IMR-90 (cell line): ENCODE results near the gene KLHL20. TPM values are rescaled to one million over a fixed set of nuclear protein-coding genes. Genes with fewer than 3 reads are reported as not detected.

Experiments used
- ATAC-seq: fragments of 200-7000 bp; cut with Tn5 transposase; 2 replicates; pipeline ENCODE4 v1.9.1; 2020; ENCODE audit warnings: low read depth, mild to moderate bottlenecking, moderate library complexity
- BruUV-seq: library from RNA; stranded (reverse); fragments of 400-500 nt; replicated peaks from 2 replicates; lab custom pipeline; 2021; lab: Mats Ljungman, UMichigan
- CTCF ChIA-PET: fragments of 300-600 bp; formaldehyde crosslinking; extraction: SDS; loops from one replicate; lab custom pipeline; 2021; ENCODE audit warnings: antibody characterized with exemption; lab: Yijun Ruan, JAX
- POLR2A ChIA-PET: fragments of 300-600 bp; sonication (Branson Sonifier 250); formaldehyde crosslinking; loops from one replicate; lab custom pipeline; 2022; ENCODE audit warnings: antibody characterized with exemption; ENCODE audit not compliant: unreplicated experiment; lab: Charles Lee
- DNase-seq: peaks from one replicate; pipeline ENCODE4 v3.0.0; 2013
- H2AFZ ChIP-seq: replicated peaks from 2 replicates; pipeline ENCODE3; 2013; ENCODE audit warnings: low read length, mild to moderate bottlenecking; ENCODE audit not compliant: poor library complexity
- H2AK5ac ChIP-seq: 2 replicates; pipeline ENCODE4 v1.6.1; 2013; ENCODE audit warnings: low read depth, low read length, inconsistent platforms
- H2AK9ac ChIP-seq: replicated peaks from 2 replicates; pipeline ENCODE3; 2013; ENCODE audit warnings: mild to moderate bottlenecking, low read depth, low read length, moderate library complexity; ENCODE audit not compliant: poor library complexity
- H2BK120ac ChIP-seq: 2 replicates; pipeline ENCODE4 v1.6.1; 2013; ENCODE audit warnings: low read depth, low read length, inconsistent platforms
- H2BK15ac ChIP-seq: 3 replicates; pipeline ENCODE4 v1.6.1; 2013; ENCODE audit warnings: low read depth, low read length, inconsistent platforms
- H2BK20ac ChIP-seq: 2 replicates; pipeline ENCODE4 v1.6.1; 2013; ENCODE audit warnings: low read depth, mild to moderate bottlenecking, inconsistent platforms, low read length, moderate library complexity
- H2BK5ac ChIP-seq: 2 replicates; pipeline ENCODE4 v1.6.1; 2013; ENCODE audit warnings: mild to moderate bottlenecking, low read depth, low read length, inconsistent platforms; ENCODE audit not compliant: poor library complexity, severe bottlenecking
- H3K14ac ChIP-seq: replicated peaks from 2 replicates; pipeline ENCODE4 v1.6.1; 2013; ENCODE audit warnings: low read depth, low read length, inconsistent platforms
- H3K18ac ChIP-seq: 2 replicates; pipeline ENCODE4 v1.6.1; 2013; ENCODE audit warnings: low read depth, low read length, control low read depth
- H3K23ac ChIP-seq: 2 replicates; pipeline ENCODE4 v1.6.1; 2013; ENCODE audit warnings: low read depth, low read length, inconsistent platforms
- H3K27ac ChIP-seq: 2 replicates; pipeline ENCODE4 v1.5.1; 2013; ENCODE audit warnings: mild to moderate bottlenecking, control low read depth, low read length; ENCODE audit not compliant: insufficient read depth
- H3K27me3 ChIP-seq: 2 replicates; pipeline ENCODE4 v1.6.1; 2013; ENCODE audit warnings: low read length; ENCODE audit not compliant: control insufficient read depth, insufficient read depth
- H3K36me3 ChIP-seq: 2 replicates; pipeline ENCODE4 v1.6.1; 2013; ENCODE audit warnings: low read length, mixed read lengths; ENCODE audit not compliant: control insufficient read depth, insufficient read depth
- H3K4ac ChIP-seq: 2 replicates; pipeline ENCODE4 v1.6.1; 2013; ENCODE audit warnings: low read depth, low read length, inconsistent platforms
- H3K4me1 ChIP-seq: 2 replicates; pipeline ENCODE4 v1.6.1; 2013; ENCODE audit warnings: low read length, mixed read lengths; ENCODE audit not compliant: control insufficient read depth, insufficient read depth
- H3K4me2 ChIP-seq: 2 replicates; pipeline ENCODE4 v1.6.1; 2013; ENCODE audit warnings: low read depth, mild to moderate bottlenecking, control low read depth, low read length, moderate library complexity
- H3K4me3 ChIP-seq: 2 replicates; pipeline ENCODE4 v1.5.1; 2013; ENCODE audit warnings: low read depth, mild to moderate bottlenecking, control low read depth, low read length, moderate library complexity; ENCODE audit not compliant: insufficient read depth
- H3K56ac ChIP-seq: 2 replicates; pipeline ENCODE4 v1.6.1; 2013; ENCODE audit warnings: low read length, inconsistent platforms; ENCODE audit not compliant: insufficient read depth; ENCODE audit errors: extremely low read depth
- H3K79me1 ChIP-seq, 2 experiments: 2 replicates each; pipeline ENCODE4 v1.6.1; 2013; ENCODE audit warnings: low read length in 2 of 2, inconsistent platforms in 1 of 2, low read depth in 1 of 2
- H3K9ac ChIP-seq: 2 replicates; pipeline ENCODE4 v1.6.1; 2013; ENCODE audit warnings: low read depth, low read length, control low read depth
- H3K9me1 ChIP-seq: 2 replicates; pipeline ENCODE4 v1.6.1; 2013; ENCODE audit warnings: low read length, inconsistent platforms; ENCODE audit not compliant: insufficient read depth
- H3K9me3 ChIP-seq: 2 replicates; pipeline ENCODE4 v1.6.1; 2013; ENCODE audit warnings: low read length; ENCODE audit not compliant: control insufficient read depth, insufficient read depth
- H4K20me1 ChIP-seq: 2 replicates; pipeline ENCODE4 v1.6.1; 2013; ENCODE audit warnings: low read length, inconsistent platforms; ENCODE audit not compliant: insufficient read depth
- H4K5ac ChIP-seq: 2 replicates; pipeline ENCODE4 v1.6.1; 2013; ENCODE audit warnings: mild to moderate bottlenecking, low read depth, low read length, control low read depth
- H4K8ac ChIP-seq, 2 experiments: 2 replicates each; pipeline ENCODE4 v1.6.1; 2013; ENCODE audit warnings: low read depth in 2 of 2, low read length in 2 of 2, control low read depth in 1 of 2, inconsistent platforms in 1 of 2
- H4K91ac ChIP-seq: 2 replicates; pipeline ENCODE4 v1.6.1; 2013; ENCODE audit warnings: low read depth, low read length, inconsistent platforms; ENCODE audit not compliant: insufficient read depth
- BHLHE40 ChIP-seq: fragments of 150-350 bp; IDR thresholded peaks from 2 replicates; pipeline ENCODE4 v1.6.1; 2016; ENCODE audit warnings: mild to moderate bottlenecking, low read depth, low read length
- CEBPB ChIP-seq: IDR thresholded peaks from 2 replicates; pipeline ENCODE4 v1.6.1; 2012; ENCODE audit warnings: low read depth, low read length, improper control_type of control experiment
- CHD1 ChIP-seq: IDR thresholded peaks from 2 replicates; pipeline ENCODE4 v1.6.1; 2012; ENCODE audit warnings: low read depth, low read length, improper control_type of control experiment
- FOS ChIP-seq: fragments of 150-350 bp; IDR thresholded peaks from 2 replicates; pipeline ENCODE4 v1.6.1; 2016; ENCODE audit warnings: low read depth, low read length
- MAFK ChIP-seq: IDR thresholded peaks from 2 replicates; pipeline ENCODE4 v1.6.1; 2012; ENCODE audit warnings: low read depth, low read length, improper control_type of control experiment
- MAZ ChIP-seq: IDR thresholded peaks from 2 replicates; pipeline ENCODE4 v1.6.1; 2012; ENCODE audit warnings: low read depth, mild to moderate bottlenecking, low read length, improper control_type of control experiment, moderate library complexity, borderline replicate concordance
- MXI1 ChIP-seq: IDR thresholded peaks from 2 replicates; pipeline ENCODE4 v1.6.1; 2012; ENCODE audit warnings: low read depth, mild to moderate bottlenecking, low read length, moderate library complexity, borderline replicate concordance
- NFE2L2 ChIP-seq: fragments of 150-350 bp; IDR thresholded peaks from 2 replicates; pipeline ENCODE4 v1.6.1; 2016; ENCODE audit warnings: low read depth, mild to moderate bottlenecking, low read length
- POLR2A ChIP-seq: IDR thresholded peaks from 2 replicates; pipeline ENCODE4 v1.6.1; 2012; ENCODE audit warnings: mild to moderate bottlenecking, low read depth, low read length
- RAD21 ChIP-seq: IDR thresholded peaks from 2 replicates; pipeline ENCODE4 v1.6.1; 2012; ENCODE audit warnings: low read length, improper control_type of control experiment
- RCOR1 ChIP-seq: IDR thresholded peaks from 2 replicates; pipeline ENCODE4 v1.6.1; 2012; ENCODE audit warnings: mild to moderate bottlenecking, low read length, improper control_type of control experiment; ENCODE audit not compliant: insufficient replicate concordance
- RFX5 ChIP-seq: IDR thresholded peaks from 2 replicates; pipeline ENCODE4 v1.8.0; 2012; ENCODE audit warnings: low read depth, mild to moderate bottlenecking, low read length, moderate library complexity
- SMC3 ChIP-seq: fragments of 150-350 bp; IDR thresholded peaks from 2 replicates; pipeline ENCODE4 v1.6.1; 2016; ENCODE audit warnings: low read depth, mild to moderate bottlenecking, antibody characterized with exemption, low read length, moderate library complexity
- WGBS, 2 experiments: methylation state at CpG; one replicate each; pipeline versions ENCODE4 v1.1.5 to v1.1.7; 2013; ENCODE audit warnings: missing lambda C conversion rate in 2 of 2; ENCODE audit not compliant: insufficient read length in 1 of 2; ENCODE audit errors: extremely low coverage in 2 of 2; 5-methylcytosine and 5-hydroxymethylcytosine counted together
- dilution Hi-C: fragments of 300-500 bp; cut with HindIII; formaldehyde crosslinking; loops from one replicate; pipeline ENCODE4 v1.14.3; 2018; ENCODE audit warnings: low sequenced_read_pairs; ENCODE audit not compliant: unreplicated experiment
- in situ Hi-C: fragments of 300-500 bp; cut with MboI; formaldehyde crosslinking; loops from 3 replicates; pipeline ENCODE4 v1.14.3; 2019; ENCODE audit warnings: low sequenced_read_pairs, inconsistent platforms, mixed read lengths
- intact Hi-C: fragments of 100-400 bp; cut with micrococcal nuclease; formaldehyde crosslinking; loops from 2 replicates; pipeline ENCODE4 v1.10.0; 2022
- polyA plus RNA-seq, 3 experiments: library from polyadenylated mRNA; depleted of rRNA; stranded (reverse); fragments of >200 nt; gene quantifications; 2 replicates each; pipeline ENCODE4 v1.2.3, GENCODE V29; 2012; ENCODE audit warnings: low replicate concordance in 1 of 3
- total RNA-seq: library from RNA; depleted of rRNA; stranded (reverse); fragments of >200 nt; gene quantifications from 2 replicates; pipeline ENCODE4 v1.2.3, GENCODE V29; 2012
- TF ChIP-seq, protein P1 (sequence below): fragments of 150-350 bp; IDR thresholded peaks from 2 replicates; pipeline ENCODE4 v1.6.1; 2017; ENCODE audit warnings: mild to moderate bottlenecking, antibody characterized with exemption, low read length, low read depth
- TF ChIP-seq, protein P2 (sequence below): fragments of 150-350 bp; IDR thresholded peaks from 2 replicates; pipeline ENCODE4 v1.6.1; 2016; ENCODE audit warnings: low read depth, mild to moderate bottlenecking, low read length, moderate library complexity, borderline replicate concordance
- TF ChIP-seq, protein P3 (sequence below): conservative IDR thresholded peaks from 2 replicates; pipeline ENCODE4 v1.5.1; 2012; ENCODE audit warnings: mild to moderate bottlenecking, low read depth, low read length, improper control_type of control experiment

The KLHL20 gene
- total and polyA plus RNA-seq, 2 of the 4 experiments (the other 2 are of a cell fraction) = 13.5 to 23.3 TPM

DNA sequence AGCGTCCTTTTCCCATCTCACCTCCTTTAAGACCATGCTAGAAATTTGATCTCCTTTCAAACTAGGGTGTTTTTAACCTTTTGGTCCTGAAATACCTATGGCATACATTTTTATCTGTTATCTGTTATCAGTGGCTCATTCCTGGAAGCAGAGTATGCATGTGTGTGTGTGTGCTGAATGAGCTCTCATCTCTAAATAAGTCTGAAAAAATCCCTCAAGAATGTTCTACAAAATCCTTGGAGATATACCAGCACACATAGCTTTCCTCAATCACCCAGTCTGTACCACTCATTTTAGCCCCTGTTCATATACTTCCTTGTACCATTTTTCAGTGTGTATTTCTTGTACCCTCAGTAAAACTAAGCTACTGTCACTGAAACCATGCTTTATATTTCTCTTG lies 103.7 kb downstream of the KLHL20 start:
- no peak overlapping the region for H4K91ac ChIP-seq
- H3K36me3 ChIP-seq = 0 out of 2 replicates have a peak, but pooled peaks cover 2% of the 10 kb centered on the region
- H3K4ac ChIP-seq = no peak overlapping the region
- no peak overlapping the region for H2BK20ac ChIP-seq
- no peak overlapping the region for H2AK9ac ChIP-seq
- H2AFZ ChIP-seq = no peak overlapping the region
- WGBS, 2 experiments = no CpG with 5 or more reads among the region's 1 CpG
- BruUV-seq = no TSS peak
- no peaks in the 10 kb centered on the region for H3K27me3 ChIP-seq
- H3K14ac ChIP-seq = no peak overlapping the region
- no peak for ATAC-seq
- H3K9me3 ChIP-seq = no peaks in the 10 kb centered on the region
- DNase-seq = no peak
- H3K9ac ChIP-seq = no peak overlapping the region
- H2BK5ac ChIP-seq = no peak overlapping the region
- H2AK5ac ChIP-seq = no peak overlapping the region
- in situ Hi-C loops = no loop called here
- no peak overlapping the region for H3K56ac ChIP-seq
- intact Hi-C loops = no loop called here
- no peak overlapping the region for H4K5ac ChIP-seq
- H4K8ac ChIP-seq = no peak overlapping the region
- H4K20me1 ChIP-seq = no peaks in the 10 kb centered on the region
- CTCF ChIA-PET = interaction anchor here (1.4 kb wide), 1 partner anchor 389 kb away, joined by 3 read pairs; no protein-coding TSS in a partner anchor
- POLR2A ChIA-PET = no interaction called here
- dilution Hi-C loops = no loop called here
- H2BK15ac ChIP-seq = no peak overlapping the region
- H3K9me1 ChIP-seq = no peaks in the 10 kb centered on the region
- H3K79me1 ChIP-seq = peaks cover 14 to 22% of the 10 kb centered on the region in 2 experiments
- peaks cover 1% of the 10 kb centered on the region; the same call in 1 of the 2 replicates for H3K4me1 ChIP-seq
- TF ChIP-seq MXI1 (no peak), NFE2L2 (no peak), RCOR1 (no peak), FOS (no peak), MAZ (no peak), CEBPB (no peak), POLR2A (no peak), SMC3 (no peak), BHLHE40 (no peak), CHD1 (no peak), MAFK (no peak), RAD21 (no peak), RFX5 (no peak)
- TF ChIP-seq, protein P1, sequence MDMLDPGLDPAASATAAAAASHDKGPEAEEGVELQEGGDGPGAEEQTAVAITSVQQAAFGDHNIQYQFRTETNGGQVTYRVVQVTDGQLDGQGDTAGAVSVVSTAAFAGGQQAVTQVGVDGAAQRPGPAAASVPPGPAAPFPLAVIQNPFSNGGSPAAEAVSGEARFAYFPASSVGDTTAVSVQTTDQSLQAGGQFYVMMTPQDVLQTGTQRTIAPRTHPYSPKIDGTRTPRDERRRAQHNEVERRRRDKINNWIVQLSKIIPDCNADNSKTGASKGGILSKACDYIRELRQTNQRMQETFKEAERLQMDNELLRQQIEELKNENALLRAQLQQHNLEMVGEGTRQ = no peak
- TF ChIP-seq, protein P2, sequence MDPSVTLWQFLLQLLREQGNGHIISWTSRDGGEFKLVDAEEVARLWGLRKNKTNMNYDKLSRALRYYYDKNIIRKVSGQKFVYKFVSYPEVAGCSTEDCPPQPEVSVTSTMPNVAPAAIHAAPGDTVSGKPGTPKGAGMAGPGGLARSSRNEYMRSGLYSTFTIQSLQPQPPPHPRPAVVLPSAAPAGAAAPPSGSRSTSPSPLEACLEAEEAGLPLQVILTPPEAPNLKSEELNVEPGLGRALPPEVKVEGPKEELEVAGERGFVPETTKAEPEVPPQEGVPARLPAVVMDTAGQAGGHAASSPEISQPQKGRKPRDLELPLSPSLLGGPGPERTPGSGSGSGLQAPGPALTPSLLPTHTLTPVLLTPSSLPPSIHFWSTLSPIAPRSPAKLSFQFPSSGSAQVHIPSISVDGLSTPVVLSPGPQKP = no peak
- TF ChIP-seq, protein P3, sequence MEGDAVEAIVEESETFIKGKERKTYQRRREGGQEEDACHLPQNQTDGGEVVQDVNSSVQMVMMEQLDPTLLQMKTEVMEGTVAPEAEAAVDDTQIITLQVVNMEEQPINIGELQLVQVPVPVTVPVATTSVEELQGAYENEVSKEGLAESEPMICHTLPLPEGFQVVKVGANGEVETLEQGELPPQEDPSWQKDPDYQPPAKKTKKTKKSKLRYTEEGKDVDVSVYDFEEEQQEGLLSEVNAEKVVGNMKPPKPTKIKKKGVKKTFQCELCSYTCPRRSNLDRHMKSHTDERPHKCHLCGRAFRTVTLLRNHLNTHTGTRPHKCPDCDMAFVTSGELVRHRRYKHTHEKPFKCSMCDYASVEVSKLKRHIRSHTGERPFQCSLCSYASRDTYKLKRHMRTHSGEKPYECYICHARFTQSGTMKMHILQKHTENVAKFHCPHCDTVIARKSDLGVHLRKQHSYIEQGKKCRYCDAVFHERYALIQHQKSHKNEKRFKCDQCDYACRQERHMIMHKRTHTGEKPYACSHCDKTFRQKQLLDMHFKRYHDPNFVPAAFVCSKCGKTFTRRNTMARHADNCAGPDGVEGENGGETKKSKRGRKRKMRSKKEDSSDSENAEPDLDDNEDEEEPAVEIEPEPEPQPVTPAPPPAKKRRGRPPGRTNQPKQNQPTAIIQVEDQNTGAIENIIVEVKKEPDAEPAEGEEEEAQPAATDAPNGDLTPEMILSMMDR = no peak
- H2BK120ac ChIP-seq = no peak overlapping the region
- no peak overlapping the region for H3K4me2 ChIP-seq
- no peak overlapping the region for H3K18ac ChIP-seq
- H3K27ac ChIP-seq = no peak overlapping the region
- no peak overlapping the region for H3K4me3 ChIP-seq
- no peak overlapping the region for H3K23ac ChIP-seq
